HEK293 (cell line): ENCODE data around the gene UNC13A.

Experiments
- CTCF ChIA-PET: fragments of 350-600 bp; formaldehyde crosslinking; extraction: SDS; loops from one replicate; lab custom pipeline; 2021; ENCODE audit warnings: antibody characterized with exemption; lab: Yijun Ruan, JAX
- POLR2A ChIA-PET: fragments of 300-600 bp; formaldehyde crosslinking; extraction: SDS; loops from one replicate; lab custom pipeline; 2020; ENCODE audit warnings: antibody characterized with exemption, inconsistent platforms; lab: Yijun Ruan, JAX
- H3K27ac ChIP-seq: fragments of 200-500 bp; sonication (Bioruptor generic); 2 replicates; pipeline ENCODE4 v1.5.1; 2014; ENCODE audit warnings: low read depth, low read length, control low read depth, inconsistent platforms; ENCODE audit errors: extremely low read depth
- H3K36me3 ChIP-seq, 2 experiments: fragments of 200-500 bp in 1 of 2; sonication (Bioruptor generic) in 1 of 2; 1 replicate in 1 of 2; 2 replicates in 1 of 2; pipeline ENCODE4 v1.5.1; 2014 to 2017; ENCODE audit warnings: inconsistent platforms in 2 of 2, low read length in 2 of 2; ENCODE audit not compliant: control insufficient read depth in 2 of 2, insufficient read depth in 1 of 2
- H3K4me1 ChIP-seq: fragments of 200-500 bp; sonication (Bioruptor generic); 2 replicates; pipeline ENCODE4 v1.5.1; 2014; ENCODE audit warnings: mild to moderate bottlenecking, low read length, inconsistent platforms; ENCODE audit not compliant: control insufficient read depth, insufficient read depth
- H3K4me3 ChIP-seq: 2 replicates; pipeline ENCODE4 v1.5.1; 2011; ENCODE audit warnings: low read depth, mild to moderate bottlenecking, control low read depth, low read length, moderate library complexity
- H3K9me3 ChIP-seq: fragments of 200-500 bp; sonication (Bioruptor generic); 2 replicates; pipeline ENCODE4 v1.5.1; 2014; ENCODE audit warnings: low read depth, low read length, inconsistent platforms; ENCODE audit not compliant: control insufficient read depth, insufficient read depth
- ATF2 ChIP-seq: fragments of 450-650 bp; formaldehyde crosslinking; IDR thresholded peaks from 2 replicates; pipeline ENCODE4 v1.5.1; 2016; ENCODE audit warnings: missing biosample characterization, missing genetic modification characterization, low read depth
- BCL11B ChIP-seq: fragments of 450-650 bp; formaldehyde crosslinking; IDR thresholded peaks from 2 replicates; pipeline ENCODE4 v1.5.1; 2016; ENCODE audit warnings: low read depth, missing biosample characterization, missing genetic modification characterization
- EGR2 ChIP-seq: fragments of 450-650 bp; formaldehyde crosslinking; IDR thresholded peaks from 2 replicates; pipeline ENCODE4 v1.5.1; 2016; ENCODE audit warnings: low read depth, missing biosample characterization, missing genetic modification characterization
- GLI2 ChIP-seq: fragments of 450-650 bp; formaldehyde crosslinking; IDR thresholded peaks from 2 replicates; pipeline ENCODE4; 2017; ENCODE audit warnings: missing biosample characterization, missing genetic modification characterization, low read depth, borderline replicate concordance
- KLF1 ChIP-seq: fragments of 450-650 bp; formaldehyde crosslinking; IDR thresholded peaks from 2 replicates; pipeline ENCODE4 v1.5.1; 2016; ENCODE audit warnings: missing biosample characterization, missing genetic modification characterization
- PATZ1 ChIP-seq: fragments of 450-650 bp; formaldehyde crosslinking; IDR thresholded peaks from 2 replicates; pipeline ENCODE4 v1.5.1; 2016; ENCODE audit warnings: missing biosample characterization, missing genetic modification characterization
- PRDM2 ChIP-seq: fragments of 450-650 bp; formaldehyde crosslinking; IDR thresholded peaks from 2 replicates; pipeline ENCODE4 v1.5.1; 2016; ENCODE audit warnings: missing biosample characterization, missing genetic modification characterization, borderline replicate concordance
- SP2 ChIP-seq: fragments of 450-650 bp; formaldehyde crosslinking; IDR thresholded peaks from 2 replicates; pipeline ENCODE4 v1.5.1; 2016; ENCODE audit warnings: missing biosample characterization, missing genetic modification characterization
- ZFP3 ChIP-seq: fragments of 450-650 bp; formaldehyde crosslinking; IDR thresholded peaks from 2 replicates; pipeline ENCODE4 v1.5.1; 2016; ENCODE audit warnings: low read depth, missing biosample characterization, missing genetic modification characterization
- ZNF202 ChIP-seq: fragments of 450-650 bp; formaldehyde crosslinking; IDR thresholded peaks from 2 replicates; pipeline ENCODE4 v1.5.1; 2016; ENCODE audit warnings: missing biosample characterization, missing genetic modification characterization, borderline replicate concordance
- ZNF302 ChIP-seq: fragments of 450-650 bp; formaldehyde crosslinking; IDR thresholded peaks from 2 replicates; pipeline ENCODE4 v1.5.1; 2016; ENCODE audit warnings: missing biosample characterization, missing genetic modification characterization, low read depth
- ZNF398 ChIP-seq: fragments of 450-650 bp; formaldehyde crosslinking; IDR thresholded peaks from 2 replicates; pipeline ENCODE4 v1.5.1; 2017; ENCODE audit warnings: missing biosample characterization, missing genetic modification characterization
- ZNF629 ChIP-seq: fragments of 450-650 bp; formaldehyde crosslinking; IDR thresholded peaks from 2 replicates; pipeline ENCODE4 v1.5.1; 2017; ENCODE audit warnings: missing biosample characterization, missing genetic modification characterization

UNC13A gene

GRCh38 chr19:17617807-17618192 lies 70.4 kb downstream of the UNC13A start:
- no peaks in the 10 kb centered on the region for H3K4me1 ChIP-seq
- POLR2A ChIA-PET = no interaction called here
- no peak for TF ChIP-seq BCL11B (tag by site-specific recombination)
- TF ChIP-seq ZFP3 (tag by site-specific recombination) = peak; percentile 93
- no peak for TF ChIP-seq ZNF302
- peak; percentile 61 for TF ChIP-seq EGR2 (tag by site-specific recombination)
- TF ChIP-seq ZNF202 (tag by site-specific recombination) = no peak
- no peak for TF ChIP-seq ZNF398 (tag by site-specific recombination)
- no peak for TF ChIP-seq GLI2 (tag by site-specific recombination)
- no peak overlapping the region for H3K27ac ChIP-seq
- no peaks in the 10 kb centered on the region for H3K36me3 ChIP-seq
- H3K4me3 ChIP-seq = no peak overlapping the region
- no peaks in the 10 kb centered on the region for H3K9me3 ChIP-seq
- CTCF ChIA-PET = interaction anchor here (1.2 kb wide), 1 partner anchor 12 kb away, joined by 3 read pairs; no protein-coding TSS in a partner anchor

- no peaks in the 10 kb centered on the region for H3K36me3 ChIP-seq
- CTCF ChIA-PET = interaction anchor here (0.8 kb wide), 1 partner anchor 12 kb away, joined by 4 read pairs; no protein-coding TSS in a partner anchor
These were observed 71.0 kb downstream of the UNC13A start for GRCh38 chr19:17616961-17617806.

More at GRCh38 chr19:17616961-17617806, 71.0 kb downstream of the UNC13A start:
- POLR2A ChIA-PET = no interaction called here
- H3K27ac ChIP-seq = no peak overlapping the region
- H3K4me1 ChIP-seq = no peaks in the 10 kb centered on the region
- H3K9me3 ChIP-seq = no peaks in the 10 kb centered on the region
- TF ChIP-seq ZNF629 (tag by site-specific recombination) (peak; percentile 79), PRDM2 (tag by site-specific recombination) (no peak), SP2 (tag by site-specific recombination) (peak; percentile 63), PATZ1 (tag by site-specific recombination) (0 out of 2 replicates have a peak, but pooled peaks have one; percentile 18), KLF1 (tag by site-specific recombination) (0 out of 2 replicates have a peak, but pooled peaks have one; percentile 19), ATF2 (tag by site-specific recombination) (peak; percentile 65)
- no peak overlapping the region for H3K4me3 ChIP-seq
